Measurements from ENCODE around the gene GPBP1.

GRCh38 chr5:57313716-57314115, 139.9 kb downstream of the GPBP1 start:
- TF ChIP-seq, protein P1, sequence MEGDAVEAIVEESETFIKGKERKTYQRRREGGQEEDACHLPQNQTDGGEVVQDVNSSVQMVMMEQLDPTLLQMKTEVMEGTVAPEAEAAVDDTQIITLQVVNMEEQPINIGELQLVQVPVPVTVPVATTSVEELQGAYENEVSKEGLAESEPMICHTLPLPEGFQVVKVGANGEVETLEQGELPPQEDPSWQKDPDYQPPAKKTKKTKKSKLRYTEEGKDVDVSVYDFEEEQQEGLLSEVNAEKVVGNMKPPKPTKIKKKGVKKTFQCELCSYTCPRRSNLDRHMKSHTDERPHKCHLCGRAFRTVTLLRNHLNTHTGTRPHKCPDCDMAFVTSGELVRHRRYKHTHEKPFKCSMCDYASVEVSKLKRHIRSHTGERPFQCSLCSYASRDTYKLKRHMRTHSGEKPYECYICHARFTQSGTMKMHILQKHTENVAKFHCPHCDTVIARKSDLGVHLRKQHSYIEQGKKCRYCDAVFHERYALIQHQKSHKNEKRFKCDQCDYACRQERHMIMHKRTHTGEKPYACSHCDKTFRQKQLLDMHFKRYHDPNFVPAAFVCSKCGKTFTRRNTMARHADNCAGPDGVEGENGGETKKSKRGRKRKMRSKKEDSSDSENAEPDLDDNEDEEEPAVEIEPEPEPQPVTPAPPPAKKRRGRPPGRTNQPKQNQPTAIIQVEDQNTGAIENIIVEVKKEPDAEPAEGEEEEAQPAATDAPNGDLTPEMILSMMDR (conservative IDR thresholded peaks at IDR 0.05; ENCODE audit: low read depth, low read length) = no peak
- TF ChIP-seq SMC3 (IDR thresholded peaks at IDR 0.05; ENCODE audit: low read depth, low read length) = no peak
- TF ChIP-seq POLR2A (IDR thresholded peaks at IDR 0.05; ENCODE audit: low read depth, low read length) = no peak
- TF ChIP-seq MAZ (IDR thresholded peaks at IDR 0.05; ENCODE audit: borderline replicate concordance, low read depth, low read length) = no peak
- TF ChIP-seq RFX5 (IDR thresholded peaks at IDR 0.05; ENCODE audit: low read depth, low read length) = no peak
- TF ChIP-seq MXI1 (IDR thresholded peaks at IDR 0.05; ENCODE audit: borderline replicate concordance, low read depth, low read length) = no peak
- TF ChIP-seq MAFK (IDR thresholded peaks at IDR 0.05; ENCODE audit: low read depth, low read length) = no peak
- TF ChIP-seq, protein P2, sequence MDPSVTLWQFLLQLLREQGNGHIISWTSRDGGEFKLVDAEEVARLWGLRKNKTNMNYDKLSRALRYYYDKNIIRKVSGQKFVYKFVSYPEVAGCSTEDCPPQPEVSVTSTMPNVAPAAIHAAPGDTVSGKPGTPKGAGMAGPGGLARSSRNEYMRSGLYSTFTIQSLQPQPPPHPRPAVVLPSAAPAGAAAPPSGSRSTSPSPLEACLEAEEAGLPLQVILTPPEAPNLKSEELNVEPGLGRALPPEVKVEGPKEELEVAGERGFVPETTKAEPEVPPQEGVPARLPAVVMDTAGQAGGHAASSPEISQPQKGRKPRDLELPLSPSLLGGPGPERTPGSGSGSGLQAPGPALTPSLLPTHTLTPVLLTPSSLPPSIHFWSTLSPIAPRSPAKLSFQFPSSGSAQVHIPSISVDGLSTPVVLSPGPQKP (IDR thresholded peaks at IDR 0.05; ENCODE audit: borderline replicate concordance, low read depth, low read length) = no peak
